ENCODE results near the gene USP32.

The USP32 gene

GRCh38 chr17:60356940-60357339 lies 35.0 kb downstream of the USP32 start:
- DNase-seq (ENCODE audit: low read depth), result peak; percentile 7
- TF ChIP-seq, protein P1, sequence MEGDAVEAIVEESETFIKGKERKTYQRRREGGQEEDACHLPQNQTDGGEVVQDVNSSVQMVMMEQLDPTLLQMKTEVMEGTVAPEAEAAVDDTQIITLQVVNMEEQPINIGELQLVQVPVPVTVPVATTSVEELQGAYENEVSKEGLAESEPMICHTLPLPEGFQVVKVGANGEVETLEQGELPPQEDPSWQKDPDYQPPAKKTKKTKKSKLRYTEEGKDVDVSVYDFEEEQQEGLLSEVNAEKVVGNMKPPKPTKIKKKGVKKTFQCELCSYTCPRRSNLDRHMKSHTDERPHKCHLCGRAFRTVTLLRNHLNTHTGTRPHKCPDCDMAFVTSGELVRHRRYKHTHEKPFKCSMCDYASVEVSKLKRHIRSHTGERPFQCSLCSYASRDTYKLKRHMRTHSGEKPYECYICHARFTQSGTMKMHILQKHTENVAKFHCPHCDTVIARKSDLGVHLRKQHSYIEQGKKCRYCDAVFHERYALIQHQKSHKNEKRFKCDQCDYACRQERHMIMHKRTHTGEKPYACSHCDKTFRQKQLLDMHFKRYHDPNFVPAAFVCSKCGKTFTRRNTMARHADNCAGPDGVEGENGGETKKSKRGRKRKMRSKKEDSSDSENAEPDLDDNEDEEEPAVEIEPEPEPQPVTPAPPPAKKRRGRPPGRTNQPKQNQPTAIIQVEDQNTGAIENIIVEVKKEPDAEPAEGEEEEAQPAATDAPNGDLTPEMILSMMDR (IDR thresholded peaks at IDR 0.05; ENCODE audit: control insufficient read depth, insufficient read depth, low read depth, low read length, missing control alignments), result no peak
- H3K4me3 ChIP-seq (ENCODE audit: control insufficient read depth, low read depth, low read length), result no peak overlapping the region

DNA sequence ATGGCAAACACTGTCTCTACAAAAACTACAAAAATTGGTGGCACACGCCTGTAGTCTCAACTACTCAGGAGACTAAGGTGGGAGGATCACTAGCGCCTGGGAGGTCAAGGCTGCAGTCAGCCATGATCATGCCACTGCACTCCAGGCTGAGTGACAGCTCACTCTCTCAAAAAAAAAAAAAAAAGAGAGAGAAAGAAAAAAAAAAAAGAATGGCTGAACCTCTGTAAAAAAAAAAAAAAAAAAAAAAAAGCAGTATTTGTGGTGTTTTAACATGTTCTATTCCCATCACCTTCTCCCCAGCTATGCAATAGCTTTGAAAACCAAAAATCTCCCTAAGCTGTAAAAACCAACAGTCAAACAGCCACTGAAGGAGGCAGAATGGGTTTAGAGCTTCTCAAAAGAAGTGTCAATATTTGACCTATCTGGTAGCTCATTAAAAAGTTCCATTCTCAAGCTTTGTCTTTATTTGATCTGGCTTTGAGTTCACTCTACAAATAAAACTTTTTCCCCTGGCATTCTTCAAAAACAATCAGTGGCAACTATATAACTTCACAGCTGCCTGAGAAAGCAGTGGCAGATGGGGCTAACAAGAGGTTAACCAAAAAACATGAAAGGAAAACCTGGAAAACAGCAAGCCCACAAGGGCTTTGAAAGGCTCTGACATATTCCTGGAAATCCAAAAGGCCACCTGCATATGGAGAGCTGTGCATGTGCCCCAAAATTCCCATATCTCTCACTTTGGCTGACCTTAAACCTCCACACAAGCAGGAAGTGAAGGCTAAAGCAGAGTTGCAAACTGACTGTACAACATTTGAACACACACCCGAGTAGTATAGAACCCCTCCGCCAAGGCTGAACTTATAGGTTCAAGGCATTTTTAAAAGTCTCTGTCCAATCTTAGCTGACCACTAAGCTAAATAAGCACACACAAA lies 36.0 kb downstream of the USP32 start:
- no peak for DNase-seq (ENCODE audit: low read depth)
- H3K4me3 ChIP-seq (ENCODE audit: control insufficient read depth, low read depth, low read length), result no peak overlapping the region
- TF ChIP-seq, protein P1 (IDR thresholded peaks at IDR 0.05; ENCODE audit: control insufficient read depth, insufficient read depth, low read depth, low read length, missing control alignments), result no peak

GRCh38 chr17:60354223-60354622 lies 37.7 kb downstream of the USP32 start:
- peak; percentile 64 for DNase-seq (ENCODE audit: low read depth)
- no peak overlapping the region for H3K4me3 ChIP-seq (ENCODE audit: control insufficient read depth, low read depth, low read length)
- TF ChIP-seq, protein P1 (IDR thresholded peaks at IDR 0.05; ENCODE audit: control insufficient read depth, insufficient read depth, low read depth, low read length, missing control alignments), result no peak

- TF ChIP-seq, protein P1 (IDR thresholded peaks at IDR 0.05; ENCODE audit: control insufficient read depth, insufficient read depth, low read depth, low read length, missing control alignments), result no peak
Observed at GRCh38 chr17:60353773-60354172, 38.2 kb downstream of the USP32 start.

GRCh38 chr17:60352569-60352968 lies 39.4 kb downstream of the USP32 start:
- TF ChIP-seq, protein P1 (IDR thresholded peaks at IDR 0.05; ENCODE audit: control insufficient read depth, insufficient read depth, low read depth, low read length, missing control alignments), result no peak
- DNase-seq (ENCODE audit: low read depth), result no peak
- H3K4me3 ChIP-seq (ENCODE audit: control insufficient read depth, low read depth, low read length), result no peak overlapping the region

More at GRCh38 chr17:60353773-60354172, 38.2 kb downstream of the USP32 start:
- no peak for DNase-seq (ENCODE audit: low read depth)
- H3K4me3 ChIP-seq (ENCODE audit: control insufficient read depth, low read depth, low read length), result no peak overlapping the region

GRCh38 chr17:60352071-60352470 lies 39.9 kb downstream of the USP32 start:
- H3K4me3 ChIP-seq (ENCODE audit: control insufficient read depth, low read depth, low read length), result no peak overlapping the region
- TF ChIP-seq, protein P1 (IDR thresholded peaks at IDR 0.05; ENCODE audit: control insufficient read depth, insufficient read depth, low read depth, low read length, missing control alignments), result no peak
- DNase-seq (ENCODE audit: low read depth), result no peak

All from AG09309 (cell line).